NCI-H446 (cell line): ENCODE results near the gene DNM3.

Source experiments
- DNase-seq, 2 experiments: peaks; one replicate each; lab custom pipeline; 2025; lab: John Stamatoyannopoulos, UW

The DNM3 gene

DNA sequence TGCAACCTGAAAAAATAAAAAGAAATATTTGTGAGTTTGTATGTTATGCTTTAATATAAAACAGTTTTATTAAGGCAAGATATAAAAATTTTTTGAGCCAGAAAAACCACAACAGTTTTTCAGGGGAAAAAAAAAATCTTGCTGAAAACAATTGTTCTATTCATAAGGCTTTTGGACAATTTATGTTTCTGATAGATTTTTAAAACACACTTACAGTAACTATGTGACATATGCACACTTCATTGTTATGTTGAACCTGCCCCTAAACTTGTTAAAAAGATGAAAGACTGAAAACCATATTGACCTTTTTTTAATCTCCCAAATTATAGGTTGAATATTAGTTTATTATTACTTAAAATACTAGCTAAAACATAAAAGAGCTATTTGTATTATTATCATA, 299.3 kb downstream of the DNM3 start:
- no peak for DNase-seq

DNA sequence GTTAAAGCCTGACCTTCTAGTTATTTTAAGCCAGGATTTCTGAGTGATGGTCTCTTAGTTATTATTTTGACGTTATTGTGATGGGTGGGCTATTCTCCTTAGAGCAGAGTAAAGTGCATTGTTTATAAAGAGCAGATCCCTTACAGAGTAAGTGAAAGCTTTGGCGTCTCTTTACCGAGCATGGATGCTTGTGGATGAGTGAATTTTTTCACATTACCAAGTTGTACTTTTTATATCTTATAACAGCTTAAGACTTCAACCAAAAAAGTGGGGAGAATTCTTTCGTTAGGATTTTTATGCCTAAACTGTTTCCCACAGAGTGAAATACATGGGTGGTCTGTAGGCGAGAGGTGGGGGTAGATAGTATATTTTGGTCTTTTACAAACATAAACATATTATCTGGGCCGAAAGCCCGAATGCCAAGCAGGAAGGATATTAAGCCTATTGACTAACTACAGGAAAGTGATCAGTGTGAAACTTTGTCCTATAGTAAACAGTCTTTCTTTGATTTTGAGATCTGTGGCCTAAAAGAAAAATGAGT, 300.1 kb downstream of the DNM3 start:
- DNase-seq, result no peak

DNA sequence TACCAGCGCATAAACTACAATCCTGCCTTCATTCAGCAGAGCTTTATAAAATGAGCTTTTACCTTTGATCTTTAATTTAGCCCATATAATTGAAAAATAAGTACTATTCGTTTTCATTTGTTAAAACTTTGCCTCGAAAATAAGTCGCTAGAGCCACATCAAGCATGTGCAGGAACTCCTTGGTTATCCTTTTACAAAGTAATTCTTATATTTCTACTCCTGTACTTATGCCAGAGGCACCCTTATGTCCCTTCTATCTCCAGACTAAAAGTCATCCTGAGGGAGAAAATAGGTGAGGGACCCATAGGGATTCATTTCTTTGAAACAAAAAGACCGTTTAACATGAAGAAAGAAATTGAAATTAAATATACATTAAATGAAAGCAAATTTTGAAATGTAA, 301.0 kb downstream of the DNM3 start:
- DNase-seq, result no peak

DNA sequence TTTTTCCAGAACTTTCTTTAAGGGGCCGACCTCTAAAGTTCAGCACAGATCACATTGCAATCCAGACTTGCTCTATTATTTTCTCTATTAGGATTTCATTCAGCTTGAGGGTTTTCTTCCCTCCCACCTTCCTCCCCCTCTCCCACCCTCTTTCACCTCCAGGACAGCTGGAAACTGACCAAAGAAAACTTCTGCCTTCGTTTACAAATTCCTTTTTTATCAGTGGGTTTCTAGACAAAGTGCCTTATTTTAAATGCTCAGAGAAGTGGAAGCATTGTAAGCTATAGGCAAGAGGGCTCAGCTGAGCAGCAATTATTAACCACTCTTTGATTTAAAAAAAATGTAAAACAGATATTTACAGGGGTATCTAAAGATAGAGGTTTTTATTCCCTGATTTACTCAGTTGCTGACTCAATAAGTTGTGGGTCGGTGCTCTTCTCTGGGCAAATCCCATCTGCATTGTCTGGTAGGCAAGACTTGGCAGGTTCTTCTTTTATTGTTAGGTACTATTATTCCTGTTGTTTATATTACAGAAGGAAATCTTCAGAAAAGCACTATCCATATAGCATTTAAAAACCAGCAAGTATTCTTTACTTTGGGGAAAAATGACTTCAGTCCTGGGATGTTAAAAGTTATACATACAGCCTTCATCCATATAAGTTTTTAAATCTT, 302.2 kb downstream of the DNM3 start:
- no peak for DNase-seq

DNA sequence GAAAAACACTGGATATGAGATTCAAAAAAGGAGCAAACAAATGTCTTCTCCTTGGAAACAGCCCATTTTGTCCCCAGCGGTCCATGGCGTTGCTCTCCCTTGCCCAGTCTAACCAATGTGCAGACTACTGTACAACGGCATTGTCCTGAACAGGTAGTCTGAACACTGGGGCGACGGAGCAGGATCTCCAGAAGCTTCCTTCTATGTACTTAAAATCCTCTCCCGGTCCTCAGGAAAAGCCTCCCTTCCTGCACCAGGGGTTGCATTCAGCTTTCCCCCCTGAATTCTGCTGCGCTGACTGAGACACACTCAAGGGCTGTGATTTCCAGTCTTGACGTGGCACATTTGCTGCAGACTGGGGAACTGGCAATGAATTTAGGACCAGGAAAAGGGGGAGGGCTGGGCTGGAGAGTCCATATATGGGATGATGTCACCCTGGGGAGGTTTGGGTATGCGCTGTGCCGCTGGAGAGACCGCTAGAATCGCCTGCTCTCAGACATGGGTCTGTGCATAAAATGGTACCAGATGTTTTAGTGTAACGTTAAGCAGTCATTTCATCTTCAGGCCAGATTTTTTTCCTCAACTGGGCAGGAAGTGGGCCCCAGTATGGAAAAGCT, 303.3 kb downstream of the DNM3 start:
- no peak for DNase-seq

DNA sequence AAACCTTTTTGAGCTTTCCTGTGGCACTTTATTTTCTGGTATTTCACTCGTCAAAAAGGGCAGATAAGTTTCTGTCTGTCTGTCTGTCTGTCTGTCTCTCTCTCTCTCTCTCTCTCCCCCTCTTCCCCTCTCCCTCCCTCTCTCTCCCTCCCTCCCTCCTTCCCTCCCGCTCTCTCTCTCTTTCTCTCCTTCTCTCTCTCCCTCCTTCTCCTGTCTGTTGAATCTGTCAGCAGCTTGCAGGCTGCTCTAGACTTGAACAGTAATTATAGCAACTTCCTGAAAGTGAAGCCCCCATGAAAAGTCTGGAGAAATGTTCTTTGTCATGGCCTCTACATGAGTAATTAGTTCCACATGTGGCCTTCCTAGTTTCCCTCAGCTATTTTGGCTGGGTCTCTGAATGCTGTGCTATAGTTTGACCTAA, 303.9 kb downstream of the DNM3 start:
- DNase-seq, result no peak

DNA sequence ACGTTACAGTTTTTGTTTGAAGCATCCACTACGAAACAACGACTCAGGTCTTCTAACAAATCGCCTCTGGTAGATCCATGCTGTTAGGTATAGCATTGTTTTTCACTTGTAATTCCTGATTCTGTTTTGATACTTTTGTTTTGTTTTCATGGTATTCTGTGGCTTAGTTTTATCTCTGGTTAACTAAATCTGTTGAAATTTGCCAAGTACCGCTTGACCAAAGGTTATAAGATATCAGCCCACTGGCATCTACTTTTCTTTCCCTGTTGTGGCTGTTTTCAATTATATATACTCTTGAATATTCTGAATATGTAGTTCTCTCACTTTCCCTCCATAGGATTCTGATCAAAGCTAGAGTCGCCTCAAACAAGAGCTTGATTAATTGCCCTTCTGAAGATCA, 304.4 kb downstream of the DNM3 start:
- DNase-seq, result no peak

DNA sequence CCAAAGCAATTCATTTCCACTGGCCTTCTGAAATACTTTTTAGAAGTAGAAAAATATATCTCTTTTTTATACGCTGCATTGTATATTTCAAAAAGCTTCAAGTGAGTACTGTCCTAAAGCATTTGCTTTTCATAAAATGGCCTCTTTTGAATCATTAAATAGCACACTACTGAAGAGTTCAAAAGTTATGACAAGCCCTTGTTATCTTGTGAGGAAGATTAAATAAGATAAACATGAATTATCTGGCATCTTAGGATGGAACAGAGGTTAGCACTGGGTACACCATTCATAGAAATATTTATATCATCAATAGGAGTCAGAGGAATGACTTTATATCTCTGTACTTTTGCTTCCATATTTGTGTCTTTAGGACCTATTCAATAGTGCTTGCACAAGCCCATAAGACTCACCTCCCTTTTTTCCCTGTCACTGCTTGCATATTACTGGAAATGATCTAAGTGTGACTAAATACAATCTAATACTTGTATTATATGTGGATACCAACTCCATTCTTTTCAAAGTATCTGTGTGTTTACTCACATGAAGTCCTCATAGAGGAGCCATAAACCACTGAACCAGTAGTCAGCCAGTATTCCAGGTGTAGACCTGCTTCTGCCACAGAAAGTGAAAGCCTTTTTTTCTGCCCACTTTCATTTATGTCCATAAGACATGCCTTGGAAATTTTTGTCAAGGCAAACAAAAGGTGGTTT, 305.0 kb downstream of the DNM3 start:
- DNase-seq, result no peak

DNA sequence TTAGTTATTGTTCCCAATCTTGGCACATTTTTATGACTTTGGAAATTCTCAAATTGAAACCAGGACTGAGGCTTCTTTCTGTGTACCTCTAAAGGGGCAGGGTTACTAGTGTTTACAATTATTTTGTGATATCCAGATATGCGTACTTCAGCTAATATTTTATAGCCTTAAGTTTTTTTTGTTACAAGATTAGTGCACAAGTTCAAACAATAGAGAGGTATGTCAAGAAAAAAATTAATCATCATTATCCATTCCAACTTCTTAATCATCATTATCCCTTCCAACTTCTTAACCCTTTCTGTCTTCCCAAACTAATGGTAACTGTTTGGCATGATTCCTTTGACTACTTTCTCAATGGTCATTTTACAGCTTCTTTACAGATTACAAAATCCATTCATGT, 306.2 kb downstream of the DNM3 start:
- DNase-seq, result no peak

DNA sequence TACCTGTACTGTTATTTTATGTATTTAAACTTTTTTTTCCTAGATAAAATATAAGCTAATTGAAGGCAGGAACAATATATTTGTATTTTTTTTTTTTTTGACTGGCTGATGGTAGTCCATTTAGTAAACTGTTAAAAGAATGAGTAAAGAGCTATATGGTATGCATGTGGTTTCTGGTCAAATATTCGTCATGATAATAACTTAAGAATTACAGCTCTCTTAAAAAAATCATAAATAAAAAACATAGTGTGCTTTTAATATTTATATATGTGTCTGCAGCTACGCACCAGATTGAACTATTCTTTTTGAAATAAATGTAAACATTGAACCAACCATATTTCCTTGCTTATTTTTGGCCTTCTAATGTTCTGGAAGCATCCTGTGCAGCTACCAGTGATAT, 306.9 kb downstream of the DNM3 start:
- DNase-seq, result no peak

DNA sequence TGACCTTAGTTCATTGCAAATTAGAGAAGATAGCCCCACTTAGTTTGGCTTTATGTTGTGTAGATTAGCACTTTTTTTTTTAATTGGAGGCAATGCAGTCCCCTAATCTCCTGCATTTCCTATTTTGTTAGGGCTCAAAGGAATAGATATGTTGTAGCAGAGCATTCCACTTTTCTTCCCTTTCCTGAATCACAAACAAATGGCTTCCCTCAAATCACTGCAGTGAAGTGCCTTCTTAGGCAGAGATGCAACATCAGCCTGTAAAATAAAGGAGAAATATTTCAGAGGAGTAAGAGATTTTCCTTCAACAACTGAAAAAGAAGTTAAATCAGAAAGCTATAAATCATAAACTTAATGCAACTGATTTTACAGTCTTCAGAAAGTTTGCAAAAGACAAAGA, 307.4 kb downstream of the DNM3 start:
- no peak for DNase-seq

DNA sequence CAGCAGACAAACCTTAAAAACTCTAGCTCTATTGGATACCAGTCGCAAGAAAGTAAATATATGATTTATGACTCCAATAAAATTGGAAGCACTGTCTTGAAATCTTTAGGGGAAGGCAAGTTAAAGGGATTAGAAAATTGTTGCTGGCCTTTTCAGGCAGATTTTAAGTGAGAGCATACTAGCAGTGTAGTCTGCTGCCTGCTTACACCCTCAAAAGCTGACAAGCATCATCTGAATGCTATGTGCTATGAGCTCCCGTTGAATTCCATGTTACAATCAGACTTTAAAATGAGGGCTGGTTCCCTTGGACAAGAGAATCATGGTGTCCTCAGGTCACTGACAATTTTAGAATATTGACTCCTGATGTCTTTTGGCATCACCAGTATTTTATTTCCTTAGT, 308.0 kb downstream of the DNM3 start:
- no peak for DNase-seq

DNA sequence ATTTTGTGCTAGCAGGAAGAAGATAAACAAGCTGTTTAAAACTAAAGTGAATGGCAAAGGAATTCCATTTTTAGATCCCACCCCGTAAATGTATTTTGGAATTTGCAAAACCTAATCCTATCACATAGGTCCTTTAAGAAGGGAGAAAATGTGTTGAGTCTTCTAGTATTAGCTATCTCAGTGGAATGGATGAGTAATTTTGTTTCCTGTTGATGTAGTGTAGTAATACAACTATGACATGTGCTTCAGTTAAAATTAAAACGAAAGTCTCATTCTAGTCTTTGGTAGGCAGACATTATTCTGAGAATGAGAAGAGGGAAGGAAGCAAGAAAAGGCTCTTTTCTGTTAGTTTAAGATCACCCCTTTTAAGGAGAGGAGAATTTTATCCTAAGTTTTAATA, 313.3 kb downstream of the DNM3 start:
- DNase-seq, result no peak

DNA sequence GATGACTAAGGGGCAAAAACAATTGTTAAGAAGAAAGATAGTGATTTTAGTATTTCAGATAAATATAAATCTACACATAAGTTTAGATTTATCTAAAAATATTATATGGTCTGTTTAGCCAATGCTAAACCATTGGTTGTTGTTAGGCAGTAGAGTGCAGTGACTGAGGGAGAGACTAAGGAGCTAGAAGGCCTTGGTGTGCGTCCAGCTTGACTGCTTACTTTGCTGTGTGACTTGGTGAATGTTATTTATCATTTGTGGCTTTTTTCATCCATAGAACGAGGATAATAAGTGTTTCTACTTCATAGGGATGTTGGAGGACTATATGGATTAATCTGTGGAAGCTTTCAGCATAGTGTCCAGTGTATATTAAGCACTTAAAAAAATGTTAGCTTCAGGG, 314.5 kb downstream of the DNM3 start:
- DNase-seq, result no peak

DNA sequence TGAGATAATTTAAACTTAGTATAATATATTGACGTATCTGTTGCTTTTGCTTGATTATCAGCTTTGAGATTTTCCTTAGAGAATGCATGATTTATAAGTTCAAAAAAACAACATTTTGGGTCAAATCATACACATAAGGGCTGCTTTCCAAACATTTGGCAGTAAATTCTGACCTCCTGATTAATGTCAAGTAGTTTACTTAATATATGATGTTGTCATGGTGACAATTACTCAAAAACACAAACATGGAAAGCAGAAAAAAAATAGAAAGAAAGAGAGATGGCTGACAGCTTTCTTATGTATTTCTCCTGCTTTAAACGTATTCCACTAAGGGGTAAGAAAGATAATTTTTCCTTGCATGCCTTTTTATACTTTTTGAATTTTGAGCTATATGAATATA, 320.9 kb downstream of the DNM3 start:
- peak in 1 of 2 experiments; percentile 38 for DNase-seq

DNA sequence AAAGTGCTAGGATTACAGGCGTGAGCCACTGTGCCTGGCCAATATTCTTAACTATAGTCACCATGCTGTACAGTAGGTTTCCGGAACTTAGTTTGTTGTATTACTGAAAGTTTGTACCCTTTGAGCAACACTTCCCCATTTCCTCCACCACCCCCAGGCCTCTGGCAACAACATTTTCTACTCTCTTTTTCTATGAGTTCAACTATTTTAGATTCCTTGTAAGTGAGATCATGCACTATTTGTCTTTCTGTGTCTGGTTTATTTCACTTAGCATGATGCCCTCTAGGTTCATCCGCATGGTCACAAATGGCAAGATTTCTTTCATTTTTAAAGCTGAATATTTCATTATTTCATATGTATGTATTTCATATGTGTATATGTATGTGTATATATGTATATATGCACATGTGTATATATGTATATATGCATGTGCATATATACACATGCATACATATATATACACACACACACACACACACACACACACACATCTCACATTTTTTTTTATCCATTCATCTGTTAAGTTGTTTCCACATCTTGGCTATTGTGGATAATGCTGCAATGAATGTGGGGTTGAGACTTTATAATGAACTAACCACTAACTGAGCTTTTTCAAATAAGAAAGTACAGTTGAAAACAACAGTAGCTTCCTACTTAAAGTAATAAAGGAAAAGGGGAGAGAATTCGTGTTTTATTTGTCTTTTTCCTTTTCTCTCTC, 322.4 kb downstream of the DNM3 start:
- no peak for DNase-seq

DNA sequence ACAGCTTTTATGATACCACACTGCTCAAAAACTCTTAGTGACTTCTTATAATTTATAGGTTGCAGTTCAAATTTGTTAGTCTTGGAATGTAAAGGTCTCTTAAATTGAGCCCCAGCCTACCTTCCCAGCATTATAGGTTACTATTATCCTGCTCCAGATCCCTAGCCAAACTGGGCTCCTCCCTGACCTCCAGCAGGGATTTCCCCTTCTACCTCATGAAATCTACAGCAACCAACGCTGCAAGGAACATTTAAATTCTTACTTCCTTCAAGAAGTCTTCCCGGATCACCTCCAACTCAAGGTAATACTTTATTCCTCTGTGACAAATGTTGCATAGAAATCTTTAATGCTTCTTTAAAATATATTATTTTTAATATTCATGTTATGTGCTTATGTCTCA, 324.1 kb downstream of the DNM3 start:
- no peak for DNase-seq

DNA sequence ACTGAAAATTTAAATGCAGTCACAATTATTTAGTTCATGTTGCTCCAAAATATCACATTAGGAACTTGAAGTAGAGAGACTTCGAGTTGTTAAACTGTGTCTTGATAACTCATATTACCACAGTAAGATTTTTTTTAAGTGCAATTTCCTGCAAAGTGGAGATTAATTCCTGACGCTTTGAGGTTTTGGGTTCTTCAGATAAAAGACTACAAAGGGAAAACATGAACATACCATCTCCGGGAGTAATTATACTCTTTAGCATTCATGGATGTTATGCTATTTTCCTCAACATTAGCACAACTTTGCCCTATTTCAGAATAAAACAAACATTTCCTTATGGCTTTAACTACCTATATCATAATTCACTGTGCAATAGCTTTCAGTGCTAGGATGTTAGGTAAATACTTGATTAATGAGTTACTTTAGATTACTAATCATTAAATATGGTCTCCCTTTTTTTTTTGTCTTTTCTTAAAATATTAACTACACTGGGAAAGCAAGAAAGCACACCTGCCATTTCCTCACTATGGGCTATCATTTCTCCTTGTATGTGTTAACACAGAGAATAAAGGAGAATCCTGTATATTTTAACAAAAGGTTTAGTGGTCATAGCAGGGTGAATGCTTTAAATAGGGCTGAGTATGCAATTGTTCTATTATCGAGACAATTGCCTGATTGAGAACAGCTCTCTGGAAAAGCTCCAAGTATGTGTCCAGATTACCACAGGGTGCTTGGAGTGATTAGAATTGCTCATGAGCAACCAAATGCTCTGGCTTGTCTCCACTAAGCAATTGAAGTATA, 326.7 kb downstream of the DNM3 start:
- DNase-seq, result peak; percentile 54 to 80

DNA sequence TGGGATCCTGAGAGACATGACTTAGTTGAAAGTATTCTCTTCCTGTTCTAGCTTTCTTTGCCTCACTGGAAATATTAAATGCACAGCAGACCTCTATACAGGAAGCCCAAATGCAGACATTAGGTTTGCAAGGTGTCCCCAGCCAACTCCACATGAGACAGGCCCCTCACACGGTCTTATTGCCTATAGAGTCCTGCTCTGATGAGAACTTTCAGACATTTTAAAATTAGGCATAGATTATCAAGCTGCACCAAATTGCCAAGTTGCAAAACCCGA, 327.2 kb downstream of the DNM3 start:
- DNase-seq, result no peak

DNA sequence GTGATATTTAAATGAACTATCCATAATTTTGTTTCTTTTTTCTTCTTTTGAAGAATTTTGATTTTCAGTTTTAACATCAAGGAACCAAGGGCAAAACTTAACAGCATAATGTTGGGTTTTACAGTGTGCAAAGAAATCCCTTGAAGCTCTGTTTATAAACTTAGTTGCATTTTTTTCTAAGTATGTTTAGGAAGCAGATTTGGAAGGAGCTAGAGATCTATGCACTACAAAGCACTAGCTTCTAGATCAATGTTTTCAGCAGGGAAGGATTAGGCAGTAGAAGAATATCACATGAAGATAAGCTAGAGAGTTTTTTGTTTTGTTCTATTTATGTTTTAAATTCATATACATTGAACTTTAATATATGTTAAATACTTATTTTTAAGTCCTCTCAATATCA, 328.5 kb downstream of the DNM3 start:
- DNase-seq, result no peak

DNA sequence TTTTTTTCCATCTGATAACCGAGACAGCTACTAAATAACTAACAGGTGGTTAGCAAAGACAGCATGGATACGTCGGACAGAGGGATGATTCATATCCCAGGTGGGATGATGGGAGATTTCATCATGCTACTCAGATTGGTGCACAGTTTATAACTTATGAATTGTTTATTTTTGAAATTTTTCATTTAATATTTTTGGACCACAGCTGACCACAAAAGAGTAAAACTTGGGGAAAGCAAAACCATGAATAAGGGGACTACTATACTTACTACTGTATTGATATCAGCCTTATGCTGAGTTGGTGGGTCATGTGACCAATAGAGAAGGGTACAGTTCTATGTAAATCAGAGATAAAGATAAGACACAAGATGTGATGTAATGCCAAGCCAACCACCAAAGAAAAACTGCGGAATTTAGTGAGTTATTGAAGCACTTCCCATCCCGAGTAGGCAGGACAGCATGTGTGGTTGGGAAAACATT, 331.1 kb downstream of the DNM3 start:
- DNase-seq, result no peak

DNA sequence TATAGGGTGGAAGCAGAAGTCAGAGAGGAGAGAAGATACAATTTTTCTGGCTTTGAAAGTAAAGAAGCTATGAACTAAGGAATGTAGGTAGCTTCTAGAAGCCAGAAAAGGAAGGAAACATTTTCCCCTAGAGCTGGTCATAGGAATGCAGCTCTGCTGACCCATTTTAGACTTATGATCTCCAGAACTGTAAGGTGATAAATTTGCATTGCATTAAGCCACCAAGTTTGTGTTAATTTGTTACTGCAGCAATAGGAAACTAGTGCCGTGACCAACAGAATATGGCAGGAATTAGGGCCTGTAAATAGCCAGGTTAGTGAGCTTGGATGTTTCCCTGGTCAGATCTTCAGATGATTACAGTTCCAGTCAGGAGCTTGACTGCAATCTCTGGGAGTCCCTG, 334.9 kb downstream of the DNM3 start:
- DNase-seq, result no peak
